Osteoblast (primary cell): ENCODE measurements around the gene TSPAN13. TPM values are rescaled to one million over a fixed set of nuclear protein-coding genes. Genes with fewer than 3 reads are reported as not detected.

Experiments
- DNase-seq: peaks from one replicate; pipeline ENCODE4 v3.0.0; 2011; ENCODE audit warnings: low spot score, mixed read lengths; ENCODE audit not compliant: insufficient read length; ENCODE audit errors: missing footprints
- H2AFZ ChIP-seq: 2 replicates; pipeline ENCODE4 v1.6.0; 2011; ENCODE audit warnings: mild to moderate bottlenecking, low read length
- H3K27ac ChIP-seq: 2 replicates; pipeline ENCODE4 v1.5.1; 2011; ENCODE audit warnings: mild to moderate bottlenecking, low read depth, low read length, moderate library complexity
- H3K27me3 ChIP-seq: 2 replicates; pipeline ENCODE4 v1.6.0; 2012; ENCODE audit warnings: mild to moderate bottlenecking, control low read depth, inconsistent platforms, low read length, moderate library complexity; ENCODE audit not compliant: insufficient read depth
- H3K36me3 ChIP-seq: 2 replicates; pipeline ENCODE4 v1.5.1; 2011; ENCODE audit warnings: mild to moderate bottlenecking, low read length, control low read depth, moderate library complexity; ENCODE audit not compliant: insufficient read depth
- H3K4me1 ChIP-seq: 2 replicates; pipeline ENCODE4 v1.5.1; 2011; ENCODE audit warnings: mild to moderate bottlenecking, low read length, control low read depth, moderate library complexity; ENCODE audit not compliant: insufficient read depth
- H3K4me2 ChIP-seq: 2 replicates; pipeline ENCODE4 v1.6.0; 2011; ENCODE audit warnings: mild to moderate bottlenecking, low read length; ENCODE audit not compliant: insufficient read depth
- H3K4me3 ChIP-seq: fragments of 200-600 bp; sonication (generic); 3 replicates; pipeline ENCODE4 v1.5.1; 2012; ENCODE audit warnings: mild to moderate bottlenecking, low read length, inconsistent platforms; ENCODE audit not compliant: insufficient read depth
- H3K79me2 ChIP-seq: 2 replicates; pipeline ENCODE4 v1.6.0; 2012; ENCODE audit warnings: mild to moderate bottlenecking, low read length, control low read depth, inconsistent platforms; ENCODE audit not compliant: insufficient read depth
- H3K9me3 ChIP-seq: 2 replicates; pipeline ENCODE4 v1.5.1; 2011; ENCODE audit warnings: low read depth, low read length, control low read depth
- H4K20me1 ChIP-seq: 2 replicates; pipeline ENCODE4 v1.6.0; 2012; ENCODE audit warnings: mild to moderate bottlenecking, low read length, control low read depth; ENCODE audit not compliant: insufficient read depth
- total RNA-seq: library from RNA; depleted of rRNA; stranded (reverse); fragments of >200 nt; gene quantifications from 2 replicates; pipeline ENCODE4 v1.2.3, GENCODE V29; 2012
- TF ChIP-seq, protein P1 (sequence below): IDR thresholded peaks from 2 replicates; pipeline ENCODE4 v1.5.1; 2011; ENCODE audit warnings: mild to moderate bottlenecking, low read depth, low read length, moderate library complexity; ENCODE audit errors: extremely low read depth

TSPAN13 gene
- total RNA-seq, 1 donor = 1.8 TPM

DNA sequence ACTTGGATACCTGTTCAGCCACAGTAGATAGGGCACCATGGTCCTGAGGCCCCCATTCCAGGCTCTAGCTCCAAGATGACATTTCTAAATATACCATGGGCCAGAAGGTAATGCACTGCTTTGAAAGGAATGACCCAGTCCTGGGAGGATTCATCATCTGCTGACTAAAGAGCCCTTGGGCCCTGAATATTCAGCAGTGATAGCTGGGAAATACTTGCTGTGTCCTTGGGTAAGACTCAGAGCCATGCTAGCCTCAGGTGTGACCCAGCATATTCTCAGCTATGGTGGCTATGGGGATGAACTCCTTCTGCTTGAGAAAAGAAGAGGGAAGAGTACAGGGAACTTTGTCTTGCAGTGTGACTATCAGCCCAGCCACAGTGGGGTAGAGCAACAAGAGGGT lies 72.5 kb downstream of the TSPAN13 start:
- H3K27ac ChIP-seq = no peak overlapping the region
- no peaks in the 10 kb centered on the region for H3K79me2 ChIP-seq
- H4K20me1 ChIP-seq = no peaks in the 10 kb centered on the region
- no peaks in the 10 kb centered on the region for H3K9me3 ChIP-seq
- no peak overlapping the region for H3K4me3 ChIP-seq
- H3K36me3 ChIP-seq = no peaks in the 10 kb centered on the region
- H2AFZ ChIP-seq = no peak overlapping the region
- H3K4me2 ChIP-seq = no peak overlapping the region
- no peak for DNase-seq
- TF ChIP-seq, protein P1, sequence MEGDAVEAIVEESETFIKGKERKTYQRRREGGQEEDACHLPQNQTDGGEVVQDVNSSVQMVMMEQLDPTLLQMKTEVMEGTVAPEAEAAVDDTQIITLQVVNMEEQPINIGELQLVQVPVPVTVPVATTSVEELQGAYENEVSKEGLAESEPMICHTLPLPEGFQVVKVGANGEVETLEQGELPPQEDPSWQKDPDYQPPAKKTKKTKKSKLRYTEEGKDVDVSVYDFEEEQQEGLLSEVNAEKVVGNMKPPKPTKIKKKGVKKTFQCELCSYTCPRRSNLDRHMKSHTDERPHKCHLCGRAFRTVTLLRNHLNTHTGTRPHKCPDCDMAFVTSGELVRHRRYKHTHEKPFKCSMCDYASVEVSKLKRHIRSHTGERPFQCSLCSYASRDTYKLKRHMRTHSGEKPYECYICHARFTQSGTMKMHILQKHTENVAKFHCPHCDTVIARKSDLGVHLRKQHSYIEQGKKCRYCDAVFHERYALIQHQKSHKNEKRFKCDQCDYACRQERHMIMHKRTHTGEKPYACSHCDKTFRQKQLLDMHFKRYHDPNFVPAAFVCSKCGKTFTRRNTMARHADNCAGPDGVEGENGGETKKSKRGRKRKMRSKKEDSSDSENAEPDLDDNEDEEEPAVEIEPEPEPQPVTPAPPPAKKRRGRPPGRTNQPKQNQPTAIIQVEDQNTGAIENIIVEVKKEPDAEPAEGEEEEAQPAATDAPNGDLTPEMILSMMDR = no peak
- no peaks in the 10 kb centered on the region for H3K27me3 ChIP-seq
- H3K4me1 ChIP-seq = no peaks in the 10 kb centered on the region

DNA sequence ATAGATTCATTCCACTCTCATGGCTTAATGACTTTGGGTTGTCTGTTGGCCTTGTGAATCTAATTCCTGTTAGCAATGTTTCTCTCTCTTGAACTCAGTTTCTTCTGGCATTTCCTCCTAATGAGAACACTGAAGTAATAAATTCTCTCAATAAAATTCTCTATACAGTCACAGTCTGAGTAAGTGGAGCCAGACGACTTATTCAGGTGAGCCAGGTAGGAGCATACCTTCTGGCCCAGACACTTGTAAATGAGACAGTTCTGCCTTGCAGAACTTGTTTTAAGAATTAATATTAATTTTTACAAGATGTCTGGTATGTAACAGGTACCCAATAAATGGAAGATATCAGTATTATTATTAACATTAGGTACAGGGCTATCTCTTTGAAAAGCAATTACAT lies 79.8 kb downstream of the TSPAN13 start:
- no peak overlapping the region for H2AFZ ChIP-seq
- H3K79me2 ChIP-seq = no peaks in the 10 kb centered on the region
- H3K9me3 ChIP-seq = no peaks in the 10 kb centered on the region
- no peaks in the 10 kb centered on the region for H3K27me3 ChIP-seq
- H3K4me3 ChIP-seq = no peak overlapping the region
- no peaks in the 10 kb centered on the region for H3K4me1 ChIP-seq
- no peaks in the 10 kb centered on the region for H3K36me3 ChIP-seq
- DNase-seq = no peak
- no peak overlapping the region for H3K4me2 ChIP-seq
- H3K27ac ChIP-seq = no peak overlapping the region
- TF ChIP-seq, protein P1 = no peak
- H4K20me1 ChIP-seq = no peaks in the 10 kb centered on the region

Other genes with a start within 250 kb of the TSPAN13 start
- gene LRRC72, start 226.9 kb upstream of the TSPAN13 start, total RNA-seq = not detected in 2 replicates
- gene ANKMY2, start 108.0 kb upstream of the TSPAN13 start, total RNA-seq = 26.8 and 28.0 TPM in 2 replicates
- 45.4 and 52.8 TPM in 2 replicates for gene BZW2, start 107.6 kb upstream of the TSPAN13 start, total RNA-seq
- gene AGR2, start 51.2 kb downstream of the TSPAN13 start, total RNA-seq = not detected in 2 replicates
- gene AGR3, start 128.2 kb downstream of the TSPAN13 start, total RNA-seq = not detected in 2 replicates